Stimulated activated naive CD8-positive, alpha-beta T cell treated with anti-CD3 and anti-CD28 coated beads, Interleukin-15, Interleukin-2, amounts not matched to agents 100 ng/mL and 50 ng/mL, for 24 hours (primary cell): ENCODE measurements around the gene MB21D2.

Experiments
- H3K27ac Mint-ChIP-seq: one replicate; pipeline ENCODE4 v1.8.0; 2021; ENCODE audit warnings: mild to moderate bottlenecking, mixed read lengths
- H3K27me3 Mint-ChIP-seq: one replicate; pipeline ENCODE4 v1.8.0; 2021; ENCODE audit warnings: mixed read lengths
- H3K36me3 Mint-ChIP-seq: one replicate; pipeline ENCODE4 v1.8.0; 2021; ENCODE audit warnings: low read depth, mixed read lengths
- H3K4me1 Mint-ChIP-seq: one replicate; pipeline ENCODE4 v1.8.0; 2021; ENCODE audit warnings: low read depth, mixed read lengths
- H3K4me3 Mint-ChIP-seq: one replicate; pipeline ENCODE4 v1.8.0; 2021; ENCODE audit warnings: mild to moderate bottlenecking, mixed read lengths
- H3K9me3 Mint-ChIP-seq: one replicate; pipeline ENCODE4 v1.8.0; 2021; ENCODE audit warnings: mixed read lengths

The MB21D2 gene

DNA sequence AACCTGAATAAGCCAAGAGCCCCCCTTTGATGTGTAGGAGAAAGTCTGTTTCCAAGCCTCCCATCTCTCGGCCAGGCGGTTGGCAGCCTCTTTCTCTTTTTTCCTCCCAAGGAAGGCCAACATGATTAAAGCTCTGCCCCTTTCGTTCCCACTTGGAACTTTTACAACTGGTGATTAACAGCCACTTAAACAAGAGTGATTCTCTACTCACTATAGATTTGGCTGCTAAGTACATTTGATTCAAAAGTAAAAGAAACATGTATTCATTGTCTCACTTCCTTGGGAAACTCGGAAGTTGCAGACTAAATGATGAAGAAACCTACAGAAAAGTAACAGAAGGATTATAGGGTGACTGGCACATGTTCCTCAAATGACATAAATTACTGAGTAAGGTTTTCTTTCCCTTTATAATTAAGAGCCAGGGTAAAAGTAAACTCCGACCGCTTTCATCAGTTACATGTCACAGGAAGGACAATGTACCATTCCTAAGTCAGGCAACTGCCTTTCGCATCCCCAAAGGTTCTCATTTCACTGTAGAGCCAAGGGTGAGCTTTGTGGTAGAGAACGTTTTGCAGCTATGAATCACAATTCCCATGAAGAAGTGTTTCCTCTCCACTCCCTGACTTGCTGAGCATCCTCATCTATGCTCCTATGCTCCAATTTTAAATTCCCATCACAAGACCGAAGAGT is 72.7 kb downstream of the MB21D2 start:
- Mint-ChIP-seq H3K4me3 (no peak overlapping the region), H3K9me3 (peaks cover 4% of the 10 kb centered on the region), H3K36me3 (no peaks in the 10 kb centered on the region), H3K4me1 (peaks cover 25% of the 10 kb centered on the region), H3K27me3 (peaks cover 4% of the 10 kb centered on the region), H3K27ac (peak overlapping the region; percentile 14)

DNA sequence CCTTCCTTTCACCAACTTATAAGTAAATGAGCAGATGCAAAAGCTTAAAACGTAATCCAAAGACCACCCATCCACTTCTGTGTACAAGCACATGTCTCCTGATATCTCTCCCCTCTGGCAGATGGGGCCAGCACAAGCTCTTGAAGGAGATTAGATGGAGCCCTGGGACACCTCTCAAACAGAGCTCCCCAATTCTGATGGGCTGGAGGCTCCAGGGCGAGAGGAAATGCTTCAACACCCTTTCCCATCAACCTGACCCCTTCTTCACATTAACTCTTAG is 73.2 kb downstream of the MB21D2 start:
- H3K36me3 Mint-ChIP-seq: no peaks in the 10 kb centered on the region
- no peak overlapping the region for H3K4me3 Mint-ChIP-seq
- H3K4me1 Mint-ChIP-seq: peaks cover 25% of the 10 kb centered on the region
- peaks cover 4% of the 10 kb centered on the region for H3K9me3 Mint-ChIP-seq
- H3K27ac Mint-ChIP-seq: no peak overlapping the region
- H3K27me3 Mint-ChIP-seq: peaks cover 4% of the 10 kb centered on the region

DNA sequence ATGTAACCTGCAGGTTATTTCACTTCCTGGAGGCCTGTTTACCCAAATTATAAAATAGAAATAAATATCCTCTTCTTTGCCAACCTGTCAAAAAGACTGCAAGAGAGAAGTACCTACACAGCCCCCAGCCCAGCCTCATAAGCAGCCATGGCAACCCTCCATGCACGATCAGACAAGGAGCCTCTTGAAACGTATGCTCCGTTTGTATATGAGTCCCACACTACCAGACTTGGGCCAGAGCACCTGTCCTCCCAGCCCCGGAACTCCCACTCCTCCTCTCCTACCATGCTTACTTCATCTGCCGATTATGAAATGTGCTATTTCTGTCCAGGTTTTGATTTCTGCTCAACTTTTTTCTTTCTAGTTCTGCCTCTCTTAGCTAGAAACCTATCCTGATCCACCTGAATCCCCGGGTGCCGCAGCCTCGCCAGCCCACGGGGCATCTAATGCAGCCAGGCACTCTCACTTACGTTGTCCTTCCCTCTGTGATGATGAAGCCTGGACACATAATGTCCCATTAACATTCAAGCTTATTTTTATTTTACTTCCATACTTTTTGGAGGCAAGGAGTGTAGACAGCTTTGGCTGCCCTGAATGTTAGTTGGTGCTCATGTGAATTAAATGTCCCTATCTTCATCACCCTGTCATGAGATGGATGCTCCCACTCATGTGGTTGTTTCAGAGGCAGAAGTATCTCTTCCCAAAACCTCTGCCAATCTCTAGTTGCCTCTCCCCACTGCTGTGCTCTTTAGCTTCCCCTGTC is 73.8 kb downstream of the MB21D2 start:
- peaks cover 4% of the 10 kb centered on the region for H3K27me3 Mint-ChIP-seq
- H3K9me3 Mint-ChIP-seq: peaks cover 4% of the 10 kb centered on the region
- H3K36me3 Mint-ChIP-seq: no peaks in the 10 kb centered on the region
- no peak overlapping the region for H3K4me3 Mint-ChIP-seq
- H3K4me1 Mint-ChIP-seq: peaks cover 23% of the 10 kb centered on the region
- H3K27ac Mint-ChIP-seq: no peak overlapping the region

DNA sequence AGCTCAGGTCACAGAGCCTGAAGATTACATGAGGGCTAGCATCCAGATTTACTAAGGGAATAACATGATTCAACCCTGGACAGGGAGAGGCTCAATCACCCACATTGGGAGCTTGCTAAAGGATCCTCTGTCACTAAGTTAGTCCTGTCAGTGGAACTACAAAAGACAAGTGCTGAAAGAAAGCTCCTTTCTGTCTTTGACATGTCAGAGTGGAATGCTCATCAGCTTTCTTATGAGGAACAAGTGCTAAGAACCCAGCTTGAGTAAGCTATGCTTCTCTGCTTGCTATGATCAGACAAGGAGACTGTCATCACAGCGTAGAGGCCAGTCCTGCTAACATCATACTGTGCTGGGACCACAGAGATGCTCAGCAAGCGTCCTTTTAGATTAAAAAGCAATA is 74.5 kb downstream of the MB21D2 start:
- Mint-ChIP-seq H3K4me1 (peaks cover 23% of the 10 kb centered on the region), H3K9me3 (peaks cover 4% of the 10 kb centered on the region)

DNA sequence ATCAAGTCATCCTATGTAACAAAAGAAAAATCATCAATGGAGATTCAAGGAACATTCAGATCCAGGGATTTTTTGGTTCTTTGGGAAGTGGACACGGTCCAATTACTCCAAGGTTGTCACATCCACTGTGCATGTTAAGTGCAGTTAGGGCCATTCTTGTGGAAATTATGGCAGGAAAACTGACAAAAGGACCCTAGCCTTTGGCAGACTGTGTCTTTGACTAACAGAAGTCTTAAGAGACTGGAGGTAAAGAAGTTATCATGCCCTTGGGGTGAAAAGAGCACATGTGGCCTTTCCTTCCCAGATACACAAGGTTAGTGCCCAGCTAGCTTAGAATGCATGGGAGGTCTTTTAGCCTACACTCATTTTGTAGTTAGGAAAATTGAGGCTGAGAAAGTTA is 74.9 kb downstream of the MB21D2 start:
- Mint-ChIP-seq H3K9me3 (peaks cover 4% of the 10 kb centered on the region), H3K4me3 (no peak overlapping the region)

More for the DNA sequence above, 74.5 kb downstream of the MB21D2 start:
- Mint-ChIP-seq H3K36me3 (no peaks in the 10 kb centered on the region), H3K27ac (no peak overlapping the region), H3K4me3 (no peak overlapping the region), H3K27me3 (peaks cover 4% of the 10 kb centered on the region)

DNA sequence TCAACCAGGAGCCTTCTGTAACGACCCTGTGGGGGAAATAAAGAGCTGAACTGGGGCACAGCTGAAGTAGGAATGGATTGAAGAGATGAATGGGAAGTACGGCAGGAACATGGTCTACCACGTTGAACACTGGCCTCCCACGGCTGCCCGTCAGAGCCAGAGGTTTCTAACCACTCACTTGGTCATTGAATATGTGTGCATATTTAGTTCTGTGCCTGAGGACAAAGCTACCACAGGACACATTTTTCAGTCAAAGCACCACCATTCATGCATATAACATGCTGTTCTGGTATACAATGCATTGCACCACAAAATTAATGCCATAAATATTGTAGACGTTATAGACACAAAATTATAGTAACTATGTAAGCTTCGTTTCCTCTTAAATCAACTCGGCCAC is 75.5 kb downstream of the MB21D2 start:
- Mint-ChIP-seq H3K4me3 (no peak overlapping the region), H3K4me1 (peaks cover 28% of the 10 kb centered on the region), H3K36me3 (no peaks in the 10 kb centered on the region), H3K27me3 (peaks cover 4% of the 10 kb centered on the region), H3K9me3 (peaks cover 4% of the 10 kb centered on the region), H3K27ac (no peak overlapping the region)

More for the DNA sequence above, 74.9 kb downstream of the MB21D2 start:
- H3K27ac Mint-ChIP-seq: no peak overlapping the region
- H3K27me3 Mint-ChIP-seq: peaks cover 4% of the 10 kb centered on the region
- H3K36me3 Mint-ChIP-seq: no peaks in the 10 kb centered on the region
- H3K4me1 Mint-ChIP-seq: peaks cover 26% of the 10 kb centered on the region

DNA sequence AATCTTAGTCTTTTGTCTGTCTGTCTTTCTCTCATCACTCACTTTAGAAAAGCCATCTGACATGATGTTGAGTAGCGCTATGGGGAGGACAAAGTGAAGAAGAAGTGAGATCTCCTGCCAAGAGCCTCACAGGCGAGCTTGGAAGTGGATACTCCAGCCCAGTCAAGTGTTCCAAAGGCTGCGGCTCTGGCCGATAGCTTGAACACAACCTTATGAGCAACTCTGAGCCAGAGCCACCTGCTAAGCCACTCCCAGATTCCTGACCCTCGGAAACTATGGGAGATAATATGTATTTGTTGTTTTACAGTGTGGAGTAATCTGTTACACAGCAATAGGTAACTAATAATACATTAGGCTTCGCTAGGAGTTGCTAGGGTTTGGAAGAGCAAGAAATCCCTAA is 76.2 kb downstream of the MB21D2 start:
- Mint-ChIP-seq H3K27me3 (peaks cover 4% of the 10 kb centered on the region), H3K36me3 (no peaks in the 10 kb centered on the region), H3K9me3 (peaks cover 4% of the 10 kb centered on the region), H3K4me1 (peaks cover 31% of the 10 kb centered on the region), H3K4me3 (no peak overlapping the region), H3K27ac (no peak overlapping the region)

DNA sequence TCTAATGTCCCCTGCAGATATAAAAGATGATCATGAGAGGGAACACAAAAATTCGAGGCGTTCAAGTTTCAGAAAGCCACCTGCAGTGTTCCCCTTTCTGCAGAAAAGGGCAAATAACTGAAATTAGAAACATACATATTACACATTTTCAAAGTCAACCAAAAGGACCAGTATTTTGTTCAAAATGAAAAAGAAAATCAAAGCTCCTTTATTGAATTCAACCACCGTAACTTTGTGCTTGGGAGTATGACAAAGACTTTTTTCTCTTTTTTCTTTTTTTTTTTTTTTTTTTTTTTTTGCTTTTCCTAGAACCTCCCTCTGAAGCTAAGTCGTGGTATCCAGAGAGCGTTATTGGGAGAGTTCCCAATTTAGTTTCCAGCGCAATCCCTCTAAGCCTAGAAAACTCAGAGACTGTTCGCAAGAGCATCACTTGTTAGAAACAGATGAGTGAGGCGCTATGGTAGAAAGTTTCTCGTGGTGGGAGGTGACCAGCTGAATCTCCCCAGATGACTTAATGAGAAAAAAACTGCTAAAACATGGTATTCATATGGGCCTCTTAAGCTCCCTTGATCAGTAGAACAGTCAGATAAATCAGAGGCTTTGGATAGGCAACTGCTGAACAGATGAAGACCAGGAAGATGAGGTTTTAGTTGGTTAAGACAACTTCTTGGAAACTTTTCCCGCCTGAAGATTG is 77.4 kb downstream of the MB21D2 start:
- no peaks in the 10 kb centered on the region for H3K36me3 Mint-ChIP-seq
- H3K9me3 Mint-ChIP-seq: peaks cover 4% of the 10 kb centered on the region
- H3K27me3 Mint-ChIP-seq: peaks cover 4% of the 10 kb centered on the region
- no peak overlapping the region for H3K4me3 Mint-ChIP-seq
- H3K4me1 Mint-ChIP-seq: peaks cover 37% of the 10 kb centered on the region
- no peak overlapping the region for H3K27ac Mint-ChIP-seq

DNA sequence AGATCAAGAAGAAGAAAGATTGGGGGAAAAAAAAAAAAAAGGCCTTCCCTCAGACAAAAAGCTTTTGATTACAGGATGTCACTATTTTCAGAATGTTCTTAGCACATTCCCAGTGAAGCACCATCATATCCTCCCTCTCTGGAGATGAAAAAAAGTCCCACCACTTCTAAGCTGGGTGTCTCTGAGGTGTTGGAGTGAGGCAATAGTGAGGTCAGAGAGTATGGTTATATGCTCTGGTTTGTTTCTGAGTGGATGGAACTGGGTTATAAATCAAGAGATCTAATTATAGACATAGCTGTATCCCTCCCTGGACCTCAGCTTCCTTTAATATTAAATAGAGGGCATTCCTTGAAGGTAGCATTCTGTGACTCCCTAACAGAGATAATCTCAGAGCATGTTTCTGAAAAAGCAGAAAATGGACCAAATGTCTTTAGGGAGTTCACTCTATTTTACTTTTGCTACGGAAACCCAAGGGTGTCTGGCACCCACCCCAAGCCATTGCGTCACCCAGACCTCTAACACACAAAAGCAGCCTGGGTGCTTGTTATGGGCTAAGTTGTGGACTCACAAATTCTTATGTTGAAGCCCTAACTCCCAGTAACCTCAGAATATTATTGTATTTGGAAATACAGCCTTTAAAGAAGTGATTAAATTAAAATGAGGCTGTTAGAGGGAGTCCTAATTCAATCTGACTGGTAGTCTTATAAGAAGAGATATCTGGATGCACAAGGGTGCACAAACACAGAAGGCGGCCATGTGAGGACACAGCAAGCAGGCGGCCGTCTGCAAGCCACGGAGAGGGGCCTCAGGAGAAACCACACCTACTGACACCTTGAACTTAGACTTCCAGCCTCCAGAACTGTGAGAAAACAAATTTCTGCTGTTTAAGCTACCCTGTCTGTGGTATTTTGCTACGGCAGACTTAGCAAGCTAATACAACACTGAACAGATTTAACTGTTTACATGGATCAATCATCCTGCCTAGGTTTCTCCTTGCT is 81.5 kb downstream of the MB21D2 start:
- Mint-ChIP-seq H3K27ac (peak overlapping the region; percentile 49), H3K4me3 (no peak overlapping the region), H3K9me3 (no peaks in the 10 kb centered on the region), H3K27me3 (no peaks in the 10 kb centered on the region), H3K4me1 (peaks cover 36% of the 10 kb centered on the region), H3K36me3 (no peaks in the 10 kb centered on the region)

DNA sequence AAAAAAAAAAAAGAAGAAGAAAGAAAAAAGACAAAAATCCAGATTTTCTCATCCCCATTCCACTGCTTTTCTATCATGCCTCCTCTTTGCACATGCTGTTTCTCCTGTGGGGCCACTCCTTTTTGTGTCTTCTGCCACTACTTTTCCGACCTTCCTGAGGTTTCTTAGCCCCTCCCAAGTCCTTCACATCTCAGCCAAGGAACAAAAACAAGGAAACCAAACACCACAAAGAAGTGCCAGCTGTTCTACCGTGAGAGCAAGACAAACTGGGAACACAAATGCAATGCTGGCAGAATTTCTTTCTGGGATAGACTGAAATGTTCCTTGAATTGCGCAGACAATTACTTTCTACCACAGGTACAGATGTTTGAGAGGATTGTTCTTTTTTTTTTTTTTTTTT is 83.2 kb downstream of the MB21D2 start:
- Mint-ChIP-seq H3K9me3 (no peaks in the 10 kb centered on the region), H3K4me3 (no peak overlapping the region), H3K36me3 (no peaks in the 10 kb centered on the region), H3K4me1 (peaks cover 46% of the 10 kb centered on the region), H3K27me3 (no peaks in the 10 kb centered on the region), H3K27ac (no peak overlapping the region)

DNA sequence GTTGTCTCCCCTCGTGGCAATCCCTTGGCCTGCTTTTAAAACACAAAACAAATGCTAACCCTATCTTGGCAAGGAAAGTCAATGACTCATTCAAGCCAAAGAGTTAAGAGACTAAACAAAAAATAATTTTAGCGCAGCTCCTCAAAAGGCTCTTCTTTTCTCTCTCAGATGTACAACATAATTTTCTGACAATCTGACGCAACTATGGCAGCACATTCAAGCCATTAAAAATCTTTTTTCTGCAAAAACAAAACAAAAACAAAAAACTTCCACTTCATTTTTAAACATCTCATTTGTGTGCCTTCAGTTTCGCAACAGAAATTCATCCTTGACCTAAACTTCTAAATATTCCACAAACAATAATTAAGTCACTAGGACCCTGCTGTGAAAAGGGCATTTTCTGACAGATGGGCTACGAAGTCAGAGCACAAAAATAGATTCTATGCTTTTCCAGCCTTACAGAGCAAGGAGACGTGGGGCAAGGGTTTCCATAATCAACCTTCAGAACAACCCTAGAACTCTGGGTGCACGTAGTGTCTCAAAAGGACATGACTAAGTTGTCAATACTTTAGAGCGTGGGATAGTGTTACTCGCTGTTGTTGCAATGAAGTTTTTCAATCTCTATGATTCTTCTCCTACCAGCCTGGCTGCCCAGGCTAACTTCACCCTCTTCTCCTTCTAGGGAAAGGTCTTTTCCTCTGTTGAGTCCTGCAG is 84.3 kb downstream of the MB21D2 start:
- H3K4me3 Mint-ChIP-seq: no peak overlapping the region
- peaks cover 40% of the 10 kb centered on the region for H3K4me1 Mint-ChIP-seq
- H3K27ac Mint-ChIP-seq: no peak overlapping the region
- H3K9me3 Mint-ChIP-seq: no peaks in the 10 kb centered on the region
- no peaks in the 10 kb centered on the region for H3K27me3 Mint-ChIP-seq
- no peaks in the 10 kb centered on the region for H3K36me3 Mint-ChIP-seq

DNA sequence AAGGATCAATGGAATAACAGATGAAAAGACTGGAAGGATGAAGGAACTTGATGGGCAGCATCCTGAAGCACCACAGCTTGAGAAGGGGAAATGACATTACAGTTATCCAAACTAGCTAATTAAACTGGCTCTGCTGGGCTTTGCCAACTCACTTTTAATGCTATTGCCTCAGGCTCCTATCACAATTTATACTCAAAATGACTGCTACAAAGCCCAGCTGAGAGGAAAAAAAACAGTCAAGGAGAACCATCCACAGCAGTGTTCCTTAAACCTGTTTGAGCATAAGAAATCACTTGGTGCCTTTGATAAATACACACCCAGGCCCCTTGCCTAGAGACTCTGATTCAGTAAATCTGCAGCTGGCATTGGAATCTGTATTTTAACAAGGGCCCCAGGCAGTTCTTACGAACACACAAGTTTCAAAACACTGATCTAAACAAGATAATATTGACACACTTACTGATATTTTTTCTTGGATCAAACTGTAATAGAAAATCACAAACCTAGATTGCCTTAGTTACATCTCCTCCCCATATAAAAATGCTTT is 85.8 kb downstream of the MB21D2 start:
- H3K4me3 Mint-ChIP-seq: no peak overlapping the region
- no peaks in the 10 kb centered on the region for H3K27me3 Mint-ChIP-seq
- peaks cover 6% of the 10 kb centered on the region for H3K9me3 Mint-ChIP-seq
- H3K36me3 Mint-ChIP-seq: no peaks in the 10 kb centered on the region
- H3K4me1 Mint-ChIP-seq: peaks cover 35% of the 10 kb centered on the region
- H3K27ac Mint-ChIP-seq: no peak overlapping the region

DNA sequence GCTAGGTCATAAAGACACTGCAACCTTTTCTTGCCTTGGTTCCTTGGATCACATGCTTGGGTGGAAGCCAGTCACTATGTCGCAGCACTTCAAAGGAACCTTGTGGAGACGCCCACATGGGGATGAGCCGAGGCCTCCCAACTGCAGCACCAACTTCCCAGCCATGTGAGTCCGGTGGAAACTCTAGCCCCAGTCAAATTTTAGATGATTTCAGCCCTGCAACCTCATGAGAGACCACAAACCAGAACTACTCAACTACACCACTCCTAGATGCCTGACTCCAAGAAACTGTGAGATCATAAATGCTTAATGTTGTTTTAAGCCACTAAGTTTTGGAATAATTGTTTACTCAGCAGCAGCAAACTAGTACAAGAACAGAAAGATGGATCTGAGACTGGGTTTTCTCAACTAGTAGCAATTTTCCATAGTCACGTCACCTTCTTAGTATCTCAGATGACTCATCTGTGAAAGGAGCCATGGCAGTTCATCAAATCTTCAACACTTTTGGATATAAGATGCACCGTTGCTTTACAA is 86.5 kb downstream of the MB21D2 start:
- H3K27me3 Mint-ChIP-seq: no peaks in the 10 kb centered on the region
- no peaks in the 10 kb centered on the region for H3K36me3 Mint-ChIP-seq
- H3K4me1 Mint-ChIP-seq: peaks cover 31% of the 10 kb centered on the region
- H3K9me3 Mint-ChIP-seq: peaks cover 6% of the 10 kb centered on the region
- H3K4me3 Mint-ChIP-seq: no peak overlapping the region
- H3K27ac Mint-ChIP-seq: peak overlapping the region; percentile 83
